ENCODE measurements around the gene LLCFC1. TPM values are rescaled to one million over a fixed set of nuclear protein-coding genes. Genes with fewer than 3 reads are reported as not detected.

LLCFC1 gene
- total and polyA plus RNA-seq, 2 of the 8 experiments (the other 6 are each of a cell fraction or from before 2014, with no cell fraction given), result not detected

- no peak for TF ChIP-seq ATF3 (IDR thresholded peaks at IDR 0.05; ENCODE audit: insufficient read depth, low read depth, low read length)
These were observed 4.5 kb downstream of the LLCFC1 start (continued) for GRCh38 chr7:142943706-142944268.
